IMR-90 (cell line): ENCODE data around the gene TSKU. TPM values are rescaled to one million over a fixed set of nuclear protein-coding genes. Genes with fewer than 3 reads are reported as not detected.
A peak's percentile ranks its signal among the peaks of the same experiment; 100 is the strongest.

ENCODE experiments used
- ATAC-seq: fragments of 200-7000 bp; cut with Tn5 transposase; 2 replicates; pipeline ENCODE4 v1.9.1; 2020; ENCODE audit warnings: low read depth, mild to moderate bottlenecking, moderate library complexity
- BruUV-seq: library from RNA; stranded (reverse); fragments of 400-500 nt; replicated peaks from 2 replicates; lab custom pipeline; 2021; lab: Mats Ljungman, UMichigan
- CTCF ChIA-PET: fragments of 300-600 bp; formaldehyde crosslinking; extraction: SDS; loops from one replicate; lab custom pipeline; 2021; ENCODE audit warnings: antibody characterized with exemption; lab: Yijun Ruan, JAX
- POLR2A ChIA-PET: fragments of 300-600 bp; sonication (Branson Sonifier 250); formaldehyde crosslinking; loops from one replicate; lab custom pipeline; 2022; ENCODE audit warnings: antibody characterized with exemption; ENCODE audit not compliant: unreplicated experiment; lab: Charles Lee
- DNase-seq: peaks from one replicate; pipeline ENCODE4 v3.0.0; 2013
- H2AFZ ChIP-seq: replicated peaks from 2 replicates; pipeline ENCODE3; 2013; ENCODE audit warnings: low read length, mild to moderate bottlenecking; ENCODE audit not compliant: poor library complexity
- H2AK5ac ChIP-seq: 2 replicates; pipeline ENCODE4 v1.6.1; 2013; ENCODE audit warnings: low read depth, low read length, inconsistent platforms
- H2AK9ac ChIP-seq: replicated peaks from 2 replicates; pipeline ENCODE3; 2013; ENCODE audit warnings: mild to moderate bottlenecking, low read depth, low read length, moderate library complexity; ENCODE audit not compliant: poor library complexity
- H2BK120ac ChIP-seq: 2 replicates; pipeline ENCODE4 v1.6.1; 2013; ENCODE audit warnings: low read depth, low read length, inconsistent platforms
- H2BK15ac ChIP-seq: 3 replicates; pipeline ENCODE4 v1.6.1; 2013; ENCODE audit warnings: low read depth, low read length, inconsistent platforms
- H2BK20ac ChIP-seq: 2 replicates; pipeline ENCODE4 v1.6.1; 2013; ENCODE audit warnings: low read depth, mild to moderate bottlenecking, inconsistent platforms, low read length, moderate library complexity
- H2BK5ac ChIP-seq: 2 replicates; pipeline ENCODE4 v1.6.1; 2013; ENCODE audit warnings: mild to moderate bottlenecking, low read depth, low read length, inconsistent platforms; ENCODE audit not compliant: poor library complexity, severe bottlenecking
- H3K14ac ChIP-seq: replicated peaks from 2 replicates; pipeline ENCODE4 v1.6.1; 2013; ENCODE audit warnings: low read depth, low read length, inconsistent platforms
- H3K18ac ChIP-seq: 2 replicates; pipeline ENCODE4 v1.6.1; 2013; ENCODE audit warnings: low read depth, low read length, control low read depth
- H3K23ac ChIP-seq: 2 replicates; pipeline ENCODE4 v1.6.1; 2013; ENCODE audit warnings: low read depth, low read length, inconsistent platforms
- H3K27ac ChIP-seq: 2 replicates; pipeline ENCODE4 v1.5.1; 2013; ENCODE audit warnings: mild to moderate bottlenecking, control low read depth, low read length; ENCODE audit not compliant: insufficient read depth
- H3K27me3 ChIP-seq: 2 replicates; pipeline ENCODE4 v1.6.1; 2013; ENCODE audit warnings: low read length; ENCODE audit not compliant: control insufficient read depth, insufficient read depth
- H3K36me3 ChIP-seq: 2 replicates; pipeline ENCODE4 v1.6.1; 2013; ENCODE audit warnings: low read length, mixed read lengths; ENCODE audit not compliant: control insufficient read depth, insufficient read depth
- H3K4ac ChIP-seq: 2 replicates; pipeline ENCODE4 v1.6.1; 2013; ENCODE audit warnings: low read depth, low read length, inconsistent platforms
- H3K4me1 ChIP-seq: 2 replicates; pipeline ENCODE4 v1.6.1; 2013; ENCODE audit warnings: low read length, mixed read lengths; ENCODE audit not compliant: control insufficient read depth, insufficient read depth
- H3K4me2 ChIP-seq: 2 replicates; pipeline ENCODE4 v1.6.1; 2013; ENCODE audit warnings: low read depth, mild to moderate bottlenecking, control low read depth, low read length, moderate library complexity
- H3K4me3 ChIP-seq: 2 replicates; pipeline ENCODE4 v1.5.1; 2013; ENCODE audit warnings: low read depth, mild to moderate bottlenecking, control low read depth, low read length, moderate library complexity; ENCODE audit not compliant: insufficient read depth
- H3K56ac ChIP-seq: 2 replicates; pipeline ENCODE4 v1.6.1; 2013; ENCODE audit warnings: low read length, inconsistent platforms; ENCODE audit not compliant: insufficient read depth; ENCODE audit errors: extremely low read depth
- H3K79me1 ChIP-seq, 2 experiments: 2 replicates each; pipeline ENCODE4 v1.6.1; 2013; ENCODE audit warnings: low read length in 2 of 2, inconsistent platforms in 1 of 2, low read depth in 1 of 2
- H3K9ac ChIP-seq: 2 replicates; pipeline ENCODE4 v1.6.1; 2013; ENCODE audit warnings: low read depth, low read length, control low read depth
- H3K9me1 ChIP-seq: 2 replicates; pipeline ENCODE4 v1.6.1; 2013; ENCODE audit warnings: low read length, inconsistent platforms; ENCODE audit not compliant: insufficient read depth
- H3K9me3 ChIP-seq: 2 replicates; pipeline ENCODE4 v1.6.1; 2013; ENCODE audit warnings: low read length; ENCODE audit not compliant: control insufficient read depth, insufficient read depth
- H4K20me1 ChIP-seq: 2 replicates; pipeline ENCODE4 v1.6.1; 2013; ENCODE audit warnings: low read length, inconsistent platforms; ENCODE audit not compliant: insufficient read depth
- H4K5ac ChIP-seq: 2 replicates; pipeline ENCODE4 v1.6.1; 2013; ENCODE audit warnings: mild to moderate bottlenecking, low read depth, low read length, control low read depth
- H4K8ac ChIP-seq, 2 experiments: 2 replicates each; pipeline ENCODE4 v1.6.1; 2013; ENCODE audit warnings: low read depth in 2 of 2, low read length in 2 of 2, control low read depth in 1 of 2, inconsistent platforms in 1 of 2
- H4K91ac ChIP-seq: 2 replicates; pipeline ENCODE4 v1.6.1; 2013; ENCODE audit warnings: low read depth, low read length, inconsistent platforms; ENCODE audit not compliant: insufficient read depth
- CHD1 ChIP-seq: IDR thresholded peaks from 2 replicates; pipeline ENCODE4 v1.6.1; 2012; ENCODE audit warnings: low read depth, low read length, improper control_type of control experiment
- MAFK ChIP-seq: IDR thresholded peaks from 2 replicates; pipeline ENCODE4 v1.6.1; 2012; ENCODE audit warnings: low read depth, low read length, improper control_type of control experiment
- MAZ ChIP-seq: IDR thresholded peaks from 2 replicates; pipeline ENCODE4 v1.6.1; 2012; ENCODE audit warnings: low read depth, mild to moderate bottlenecking, low read length, improper control_type of control experiment, moderate library complexity, borderline replicate concordance
- RAD21 ChIP-seq: IDR thresholded peaks from 2 replicates; pipeline ENCODE4 v1.6.1; 2012; ENCODE audit warnings: low read length, improper control_type of control experiment
- RCOR1 ChIP-seq: IDR thresholded peaks from 2 replicates; pipeline ENCODE4 v1.6.1; 2012; ENCODE audit warnings: mild to moderate bottlenecking, low read length, improper control_type of control experiment; ENCODE audit not compliant: insufficient replicate concordance
- RFX5 ChIP-seq: IDR thresholded peaks from 2 replicates; pipeline ENCODE4 v1.8.0; 2012; ENCODE audit warnings: low read depth, mild to moderate bottlenecking, low read length, moderate library complexity
- SMC3 ChIP-seq: fragments of 150-350 bp; IDR thresholded peaks from 2 replicates; pipeline ENCODE4 v1.6.1; 2016; ENCODE audit warnings: low read depth, mild to moderate bottlenecking, antibody characterized with exemption, low read length, moderate library complexity
- WGBS, 2 experiments: methylation state at CpG; one replicate each; pipeline versions ENCODE4 v1.1.5 to v1.1.7; 2013; ENCODE audit warnings: missing lambda C conversion rate in 2 of 2; ENCODE audit not compliant: insufficient read length in 1 of 2; ENCODE audit errors: extremely low coverage in 2 of 2; 5-methylcytosine and 5-hydroxymethylcytosine counted together
- dilution Hi-C: fragments of 300-500 bp; cut with HindIII; formaldehyde crosslinking; loops from one replicate; pipeline ENCODE4 v1.14.3; 2018; ENCODE audit warnings: low sequenced_read_pairs; ENCODE audit not compliant: unreplicated experiment
- in situ Hi-C: fragments of 300-500 bp; cut with MboI; formaldehyde crosslinking; loops from 3 replicates; pipeline ENCODE4 v1.14.3; 2019; ENCODE audit warnings: low sequenced_read_pairs, inconsistent platforms, mixed read lengths
- intact Hi-C: fragments of 100-400 bp; cut with micrococcal nuclease; formaldehyde crosslinking; loops from 2 replicates; pipeline ENCODE4 v1.10.0; 2022
- polyA plus RNA-seq, 3 experiments: library from polyadenylated mRNA; depleted of rRNA; stranded (reverse); fragments of >200 nt; gene quantifications; 2 replicates each; pipeline ENCODE4 v1.2.3, GENCODE V29; 2012; ENCODE audit warnings: low replicate concordance in 1 of 3
- total RNA-seq: library from RNA; depleted of rRNA; stranded (reverse); fragments of >200 nt; gene quantifications from 2 replicates; pipeline ENCODE4 v1.2.3, GENCODE V29; 2012
- TF ChIP-seq, protein P1 (sequence below): fragments of 150-350 bp; IDR thresholded peaks from 2 replicates; pipeline ENCODE4 v1.6.1; 2016; ENCODE audit warnings: low read depth, mild to moderate bottlenecking, low read length, moderate library complexity, borderline replicate concordance
- TF ChIP-seq, protein P2 (sequence below): conservative IDR thresholded peaks from 2 replicates; pipeline ENCODE4 v1.5.1; 2012; ENCODE audit warnings: mild to moderate bottlenecking, low read depth, low read length, improper control_type of control experiment
- TF ChIP-seq, protein P3 (sequence below): fragments of 150-350 bp; IDR thresholded peaks from 2 replicates; pipeline ENCODE4 v1.6.1; 2017; ENCODE audit warnings: mild to moderate bottlenecking, antibody characterized with exemption, low read length, low read depth

Gene TSKU
- total and polyA plus RNA-seq, 2 of the 4 experiments (the other 2 are of a cell fraction) = 6.8 to 26.6 TPM

- TF ChIP-seq, protein P1, sequence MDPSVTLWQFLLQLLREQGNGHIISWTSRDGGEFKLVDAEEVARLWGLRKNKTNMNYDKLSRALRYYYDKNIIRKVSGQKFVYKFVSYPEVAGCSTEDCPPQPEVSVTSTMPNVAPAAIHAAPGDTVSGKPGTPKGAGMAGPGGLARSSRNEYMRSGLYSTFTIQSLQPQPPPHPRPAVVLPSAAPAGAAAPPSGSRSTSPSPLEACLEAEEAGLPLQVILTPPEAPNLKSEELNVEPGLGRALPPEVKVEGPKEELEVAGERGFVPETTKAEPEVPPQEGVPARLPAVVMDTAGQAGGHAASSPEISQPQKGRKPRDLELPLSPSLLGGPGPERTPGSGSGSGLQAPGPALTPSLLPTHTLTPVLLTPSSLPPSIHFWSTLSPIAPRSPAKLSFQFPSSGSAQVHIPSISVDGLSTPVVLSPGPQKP = no peak
- no peak for TF ChIP-seq SMC3
Measured at GRCh38 chr11:76772783-76773106, 10.4 kb upstream of the TSKU start (continued).

DNA sequence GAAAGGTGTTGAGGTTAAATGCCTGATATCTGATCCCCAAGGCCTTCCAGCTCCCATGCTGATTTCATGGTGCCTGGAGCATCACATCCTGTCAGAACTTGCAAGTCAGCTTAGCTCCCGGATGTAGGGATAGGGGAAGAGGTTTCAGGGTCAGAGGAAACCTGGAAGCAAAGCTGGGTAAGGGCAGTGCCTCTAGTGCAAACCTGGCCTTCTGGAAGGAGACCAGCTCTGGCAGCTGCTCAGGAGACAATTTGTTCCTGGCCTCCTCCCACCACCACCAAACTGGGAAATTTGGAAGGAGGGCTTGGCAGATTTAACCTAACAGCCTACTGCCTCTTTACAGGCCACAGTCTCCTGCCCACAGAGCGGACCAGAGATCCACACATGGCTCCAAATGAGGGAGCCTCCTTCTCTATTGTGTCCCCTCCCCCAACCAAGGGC is 9.2 kb upstream of the TSKU start:
- Histone ChIP-seq H3K9me3 (peaks cover 7% of the 10 kb centered on the region), H3K4me3 (no peak overlapping the region), H3K4me2 (no peak overlapping the region), H2BK5ac (no peak overlapping the region), H3K79me1 (no peaks in the 10 kb centered on the region), H2AK9ac (no peak overlapping the region), H4K20me1 (peaks cover 7% of the 10 kb centered on the region; the same call in 1 of the 2 replicates), H3K14ac (no peak overlapping the region), H3K18ac (no peak overlapping the region), H3K9ac (no peak overlapping the region), H4K8ac (no peak overlapping the region), H3K27me3 (peaks cover 4% of the 10 kb centered on the region; the same call in 1 of the 2 replicates), H3K27ac (no peak overlapping the region), H3K56ac (no peak overlapping the region), H2AFZ (no peak overlapping the region), H2BK20ac (no peak overlapping the region), H3K23ac (no peak overlapping the region), H3K4me1 (peaks cover 33% of the 10 kb centered on the region), H3K9me1 (peaks cover 18% of the 10 kb centered on the region), H3K36me3 (no peaks in the 10 kb centered on the region), H3K4ac (no peak overlapping the region), H2BK120ac (no peak overlapping the region), H2AK5ac (peak overlapping the region; percentile 28; the same call in 1 of the 2 replicates), H4K5ac (no peak overlapping the region), H2BK15ac (0 out of 3 replicates have a peak overlapping the region, but pooled peaks have one; percentile 20), H4K91ac (no peak overlapping the region)
- DNase-seq = no peak
- 100% methylated on average over 1 of the region's 2 CpGs; no CpG with 5 or more reads in 1 of the 2 experiments for WGBS, 2 experiments
- in situ Hi-C loops (no loop called here), intact Hi-C loops (no loop called here), dilution Hi-C loops (no loop called here)
- ChIA-PET CTCF (no interaction called here), POLR2A (no interaction called here)
- ATAC-seq = no peak
- BruUV-seq = no TSS peak
- TF ChIP-seq RAD21 (no peak), RFX5 (no peak), SMC3 (no peak), CHD1 (no peak), RCOR1 (no peak), MAFK (no peak), MAZ (no peak)
- TF ChIP-seq, protein P2, sequence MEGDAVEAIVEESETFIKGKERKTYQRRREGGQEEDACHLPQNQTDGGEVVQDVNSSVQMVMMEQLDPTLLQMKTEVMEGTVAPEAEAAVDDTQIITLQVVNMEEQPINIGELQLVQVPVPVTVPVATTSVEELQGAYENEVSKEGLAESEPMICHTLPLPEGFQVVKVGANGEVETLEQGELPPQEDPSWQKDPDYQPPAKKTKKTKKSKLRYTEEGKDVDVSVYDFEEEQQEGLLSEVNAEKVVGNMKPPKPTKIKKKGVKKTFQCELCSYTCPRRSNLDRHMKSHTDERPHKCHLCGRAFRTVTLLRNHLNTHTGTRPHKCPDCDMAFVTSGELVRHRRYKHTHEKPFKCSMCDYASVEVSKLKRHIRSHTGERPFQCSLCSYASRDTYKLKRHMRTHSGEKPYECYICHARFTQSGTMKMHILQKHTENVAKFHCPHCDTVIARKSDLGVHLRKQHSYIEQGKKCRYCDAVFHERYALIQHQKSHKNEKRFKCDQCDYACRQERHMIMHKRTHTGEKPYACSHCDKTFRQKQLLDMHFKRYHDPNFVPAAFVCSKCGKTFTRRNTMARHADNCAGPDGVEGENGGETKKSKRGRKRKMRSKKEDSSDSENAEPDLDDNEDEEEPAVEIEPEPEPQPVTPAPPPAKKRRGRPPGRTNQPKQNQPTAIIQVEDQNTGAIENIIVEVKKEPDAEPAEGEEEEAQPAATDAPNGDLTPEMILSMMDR = no peak
- TF ChIP-seq, protein P3, sequence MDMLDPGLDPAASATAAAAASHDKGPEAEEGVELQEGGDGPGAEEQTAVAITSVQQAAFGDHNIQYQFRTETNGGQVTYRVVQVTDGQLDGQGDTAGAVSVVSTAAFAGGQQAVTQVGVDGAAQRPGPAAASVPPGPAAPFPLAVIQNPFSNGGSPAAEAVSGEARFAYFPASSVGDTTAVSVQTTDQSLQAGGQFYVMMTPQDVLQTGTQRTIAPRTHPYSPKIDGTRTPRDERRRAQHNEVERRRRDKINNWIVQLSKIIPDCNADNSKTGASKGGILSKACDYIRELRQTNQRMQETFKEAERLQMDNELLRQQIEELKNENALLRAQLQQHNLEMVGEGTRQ = no peak
